Memory B cell (primary cell): ENCODE measurements around the gene STK26.
A peak's percentile ranks its signal among the peaks of the same experiment; 100 is the strongest.
"Not testable (repeated sequence)": the region's sequence is repeated elsewhere in the genome, so short reads cannot be mapped to it uniquely, and the experiment has no call there.

ENCODE experiments used
- ATAC-seq: fragments of 150-1000 bp; cut with Tn5 transposase; 2 replicates; pipeline ENCODE4 v1.10.0; 2021; ENCODE audit warnings: low read depth, mild to moderate bottlenecking, moderate library complexity
- DNase-seq, 2 donors: peaks; one replicate each; pipeline ENCODE4 v3.0.0; 2022; ENCODE audit warnings: low spot score in 2 of 2
- H3K27ac Mint-ChIP-seq: one replicate; pipeline ENCODE4 v1.8.0; 2022; ENCODE audit warnings: mild to moderate bottlenecking, moderate library complexity, mixed read lengths
- H3K27me3 Mint-ChIP-seq: one replicate; pipeline ENCODE4 v1.8.0; 2022; ENCODE audit warnings: mixed read lengths
- H3K36me3 Mint-ChIP-seq: one replicate; pipeline ENCODE4 v1.8.0; 2022; ENCODE audit warnings: mild to moderate bottlenecking, mixed read lengths
- H3K4me1 Mint-ChIP-seq: one replicate; pipeline ENCODE4 v1.8.0; 2022; ENCODE audit warnings: mixed read lengths
- H3K4me3 Mint-ChIP-seq: one replicate; pipeline ENCODE4 v1.8.0; 2022; ENCODE audit warnings: mild to moderate bottlenecking, moderate library complexity, mixed read lengths
- H3K9me3 Mint-ChIP-seq: one replicate; pipeline ENCODE4 v1.8.0; 2022; ENCODE audit warnings: mixed read lengths

STK26 gene

DNA sequence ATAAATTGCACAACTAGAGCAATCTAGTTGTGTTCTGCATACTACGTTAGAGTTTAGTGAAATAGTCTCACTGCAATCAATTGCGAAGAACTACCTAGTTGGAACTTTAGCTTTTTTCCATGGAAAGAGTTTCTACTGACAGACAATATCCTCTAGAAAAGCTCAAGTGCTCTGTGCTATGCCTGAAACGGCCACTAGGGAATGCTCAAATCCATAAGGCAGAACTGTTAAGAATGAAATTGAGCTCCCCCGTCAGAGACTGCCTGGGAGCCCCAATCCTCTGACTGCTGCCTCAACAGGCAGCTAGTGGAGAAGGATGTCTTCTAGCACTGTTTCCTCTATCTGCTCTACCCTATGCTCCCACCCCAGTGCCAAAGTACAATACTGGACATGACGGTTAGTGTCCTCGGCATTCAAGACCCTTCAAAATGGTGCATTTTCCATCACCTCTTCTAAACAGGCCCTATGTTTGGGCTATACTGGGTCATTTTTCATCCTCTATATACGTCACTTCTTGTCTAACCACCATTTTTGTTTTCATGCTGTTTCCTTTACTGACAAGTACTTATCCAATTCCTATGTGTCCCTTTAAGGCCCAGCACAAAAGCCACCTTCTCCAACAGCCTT lies 69.5 kb downstream of the STK26 start:
- H3K4me3 Mint-ChIP-seq: no peak overlapping the region
- peaks cover 7% of the 10 kb centered on the region for H3K4me1 Mint-ChIP-seq
- no peak overlapping the region for H3K27ac Mint-ChIP-seq
- DNase-seq: peak; percentile 15 to 21
- ATAC-seq: peak; percentile 70
- H3K9me3 Mint-ChIP-seq: no peaks in the 10 kb centered on the region
- no peaks in the 10 kb centered on the region for H3K36me3 Mint-ChIP-seq
- H3K27me3 Mint-ChIP-seq: peaks cover 7% of the 10 kb centered on the region

DNA sequence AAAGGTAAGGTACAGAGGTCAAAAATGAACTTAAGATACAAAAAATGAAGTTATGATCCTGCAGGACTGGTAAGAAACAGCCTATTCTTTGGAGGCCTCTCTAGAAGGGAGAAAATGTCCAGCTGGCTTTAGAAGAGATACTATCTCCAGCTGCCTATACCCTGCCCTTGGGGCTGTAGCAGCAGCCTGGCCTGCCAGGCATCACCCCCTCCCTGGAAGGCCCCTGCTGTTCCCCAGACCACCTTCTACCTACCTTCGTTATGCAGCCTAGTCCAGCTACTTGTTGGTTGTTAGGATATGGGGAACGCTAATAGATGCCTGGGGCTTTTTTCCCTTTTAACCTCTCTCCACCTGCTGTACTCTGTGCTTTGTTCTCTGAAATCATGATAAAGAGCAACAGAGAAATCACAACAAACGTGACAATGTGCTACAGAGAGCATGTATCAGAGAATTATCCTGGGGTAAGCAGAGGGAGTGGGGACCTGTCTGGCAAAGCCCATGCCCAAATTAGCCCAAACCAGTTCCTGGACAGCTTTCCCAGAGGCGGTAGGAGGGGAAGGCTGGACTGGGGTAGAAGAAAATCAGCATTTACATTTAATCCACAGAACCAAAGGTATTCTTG lies 70.2 kb downstream of the STK26 start:
- Mint-ChIP-seq H3K9me3 (no peaks in the 10 kb centered on the region), H3K27me3 (peaks cover 9% of the 10 kb centered on the region)

DNA sequence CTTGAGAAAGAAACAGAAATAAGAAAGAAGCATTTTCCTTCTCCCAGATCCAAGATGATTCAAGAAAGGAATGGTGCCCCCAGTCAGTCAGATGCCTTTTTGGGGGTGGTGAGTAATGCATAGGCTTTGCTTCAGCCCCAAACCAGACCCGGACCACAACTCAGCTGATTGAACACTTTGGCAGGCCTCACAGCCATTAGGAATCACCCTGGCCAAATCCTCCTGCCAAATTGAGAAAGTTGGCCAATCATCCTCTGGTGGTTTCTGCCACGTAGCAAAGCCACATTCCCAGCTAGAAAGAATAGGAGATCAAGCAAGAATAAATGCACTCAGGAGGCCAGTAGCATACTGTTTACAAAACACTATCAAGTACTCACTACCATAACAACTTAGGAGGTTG lies 71.1 kb downstream of the STK26 start:
- Mint-ChIP-seq H3K4me3 (no peak overlapping the region), H3K27ac (no peak overlapping the region), H3K36me3 (no peaks in the 10 kb centered on the region), H3K27me3 (peaks cover 12% of the 10 kb centered on the region), H3K9me3 (no peaks in the 10 kb centered on the region), H3K4me1 (peaks cover 7% of the 10 kb centered on the region)
- DNase-seq (no peak), ATAC-seq (no peak)

More for the DNA sequence above, 70.2 kb downstream of the STK26 start:
- H3K4me1 Mint-ChIP-seq: peaks cover 7% of the 10 kb centered on the region
- no peak for DNase-seq
- no peak overlapping the region for H3K4me3 Mint-ChIP-seq
- H3K27ac Mint-ChIP-seq: no peak overlapping the region
- no peak for ATAC-seq
- H3K36me3 Mint-ChIP-seq: no peaks in the 10 kb centered on the region

DNA sequence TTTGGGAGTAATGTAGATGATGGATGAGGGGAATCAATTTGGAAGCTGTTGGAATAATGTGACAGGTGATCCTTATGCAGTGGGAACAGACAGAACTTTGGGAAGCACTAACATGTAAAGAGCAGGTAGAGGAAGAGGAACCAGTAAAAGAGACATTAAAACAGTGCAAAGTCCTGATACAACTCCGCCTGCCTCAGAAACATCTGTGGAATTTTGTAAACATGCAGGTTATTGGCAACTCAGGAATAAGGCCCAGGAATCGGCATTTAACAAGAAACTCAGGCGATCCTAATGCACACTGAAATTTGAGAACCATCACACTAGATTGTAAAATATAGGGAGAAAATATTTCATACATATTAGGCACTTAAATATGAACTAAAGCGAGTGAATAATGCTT lies 75.6 kb downstream of the STK26 start:
- not testable (repeated sequence) for H3K9me3 Mint-ChIP-seq, DNase-seq, H3K36me3 Mint-ChIP-seq, H3K27ac Mint-ChIP-seq, H3K27me3 Mint-ChIP-seq, ATAC-seq, H3K4me3 Mint-ChIP-seq, H3K4me1 Mint-ChIP-seq

DNA sequence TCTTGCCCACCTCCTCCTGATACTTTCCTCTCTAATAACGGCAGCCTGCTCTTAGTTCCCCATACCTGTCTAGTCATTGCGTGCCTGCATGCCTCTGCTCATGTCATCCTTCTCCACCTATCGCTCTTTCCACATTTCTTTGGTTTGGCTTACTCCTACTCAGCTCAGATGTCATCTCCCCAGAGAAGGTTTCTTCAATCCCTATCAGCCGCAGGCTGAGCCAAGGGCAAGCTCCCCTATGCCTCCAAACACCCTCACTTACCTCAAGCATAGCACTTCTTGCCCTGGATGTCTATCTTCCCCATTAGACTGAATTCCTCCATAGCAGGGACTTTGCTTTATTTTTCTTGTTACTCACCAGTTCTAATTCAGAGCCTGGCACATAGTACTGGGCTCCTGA lies 78.1 kb downstream of the STK26 start:
- no peaks in the 10 kb centered on the region for H3K36me3 Mint-ChIP-seq

DNA sequence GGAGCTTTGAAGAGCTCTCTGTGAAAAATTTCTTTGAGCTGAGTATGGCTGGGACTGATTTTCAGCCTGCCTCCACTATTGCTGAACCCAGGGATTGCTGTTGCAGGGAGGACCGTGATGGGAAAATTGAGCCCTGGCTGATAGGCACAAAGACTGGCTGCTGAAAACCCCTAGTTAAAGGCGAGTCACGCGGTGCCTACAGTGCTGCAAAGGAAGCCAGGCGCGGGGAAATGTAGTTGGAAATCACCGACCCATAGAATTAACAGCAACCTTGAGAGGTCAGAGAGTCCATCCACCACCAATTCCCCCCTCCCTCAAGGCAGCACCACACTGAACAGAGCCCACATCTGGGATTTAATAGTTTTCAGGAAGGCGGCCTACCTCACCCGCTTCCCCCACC lies 78.7 kb downstream of the STK26 start:
- no peaks in the 10 kb centered on the region for H3K4me1 Mint-ChIP-seq
- no peak overlapping the region for H3K4me3 Mint-ChIP-seq
- peaks cover 10% of the 10 kb centered on the region for H3K27me3 Mint-ChIP-seq
- ATAC-seq (no peak), DNase-seq (no peak)
- H3K9me3 Mint-ChIP-seq: no peaks in the 10 kb centered on the region
- no peak overlapping the region for H3K27ac Mint-ChIP-seq
- no peaks in the 10 kb centered on the region for H3K36me3 Mint-ChIP-seq

More for the DNA sequence above, 78.1 kb downstream of the STK26 start:
- DNase-seq: no peak
- no peaks in the 10 kb centered on the region for H3K9me3 Mint-ChIP-seq
- H3K27ac Mint-ChIP-seq: no peak overlapping the region
- no peak overlapping the region for H3K4me3 Mint-ChIP-seq
- no peak for ATAC-seq
- no peaks in the 10 kb centered on the region for H3K4me1 Mint-ChIP-seq
- H3K27me3 Mint-ChIP-seq: peaks cover 10% of the 10 kb centered on the region

DNA sequence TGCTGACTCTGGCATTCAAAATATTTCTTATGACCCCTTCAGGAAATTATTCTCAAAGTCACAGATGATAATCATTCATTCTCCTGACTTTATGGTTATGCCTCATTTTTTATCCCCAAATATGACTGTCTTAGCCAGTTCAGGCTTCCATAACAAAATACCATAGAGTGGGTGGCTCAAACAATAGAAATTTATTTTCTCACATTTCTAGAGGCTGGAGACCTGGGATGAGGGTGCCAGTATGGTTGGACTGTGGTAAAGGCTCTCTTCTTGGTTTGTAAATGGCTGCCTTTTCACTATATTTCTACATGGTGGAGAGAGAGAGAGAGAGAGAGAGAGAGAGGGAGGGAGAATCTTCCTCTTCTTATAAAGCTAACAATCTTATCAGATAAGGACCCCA lies 84.2 kb downstream of the STK26 start:
- no peak for ATAC-seq
- Mint-ChIP-seq H3K9me3 (no peaks in the 10 kb centered on the region), H3K4me1 (no peaks in the 10 kb centered on the region), H3K4me3 (no peak overlapping the region), H3K27me3 (no peaks in the 10 kb centered on the region), H3K27ac (no peak overlapping the region), H3K36me3 (no peaks in the 10 kb centered on the region)
- DNase-seq: no peak

DNA sequence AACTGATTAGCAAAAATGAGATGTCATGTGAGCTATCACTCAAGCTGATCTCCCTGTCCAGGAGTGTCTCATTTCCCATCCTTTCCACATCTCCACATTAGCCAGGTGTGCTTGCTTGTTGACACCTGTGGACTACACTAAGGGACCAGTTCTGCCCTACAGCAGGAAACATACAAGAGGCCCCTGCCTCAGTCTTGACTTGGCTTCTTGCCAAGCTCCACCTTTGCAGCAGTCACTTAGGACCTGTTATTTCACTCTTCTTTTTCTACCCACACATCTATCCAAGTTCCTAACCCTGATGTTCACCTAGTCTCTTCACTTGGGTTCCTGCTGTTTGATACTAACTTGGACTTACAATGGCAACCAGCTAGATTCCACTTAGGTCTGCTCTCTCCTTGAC lies 91.5 kb downstream of the STK26 start:
- Mint-ChIP-seq H3K4me3 (no peak overlapping the region), H3K27me3 (no peaks in the 10 kb centered on the region), H3K4me1 (no peaks in the 10 kb centered on the region), H3K36me3 (no peaks in the 10 kb centered on the region), H3K27ac (no peak overlapping the region), H3K9me3 (no peaks in the 10 kb centered on the region)
- DNase-seq (no peak), ATAC-seq (no peak)

DNA sequence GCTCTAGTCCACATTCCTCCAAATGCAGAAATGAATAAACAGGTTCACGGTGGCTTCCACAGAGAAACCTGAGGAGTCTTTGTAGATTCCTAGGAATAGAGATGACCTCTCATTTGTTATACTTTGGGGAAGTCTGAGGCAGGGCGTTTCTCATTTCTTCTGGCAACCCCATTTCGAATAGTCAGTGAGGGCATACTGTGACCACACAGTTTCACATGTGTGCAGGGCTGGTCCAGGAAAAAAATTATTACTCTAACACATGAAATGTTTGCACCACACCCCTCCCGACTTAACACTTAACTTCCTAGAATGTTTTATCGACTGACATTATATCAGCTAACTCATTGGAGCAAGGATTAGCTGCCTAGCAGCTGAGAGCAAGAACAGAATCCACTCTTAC lies 92.7 kb downstream of the STK26 start:
- Mint-ChIP-seq H3K9me3 (no peaks in the 10 kb centered on the region), H3K36me3 (no peaks in the 10 kb centered on the region), H3K27me3 (no peaks in the 10 kb centered on the region), H3K4me3 (no peak overlapping the region), H3K4me1 (no peaks in the 10 kb centered on the region), H3K27ac (no peak overlapping the region)
- DNase-seq (no peak), ATAC-seq (no peak)

DNA sequence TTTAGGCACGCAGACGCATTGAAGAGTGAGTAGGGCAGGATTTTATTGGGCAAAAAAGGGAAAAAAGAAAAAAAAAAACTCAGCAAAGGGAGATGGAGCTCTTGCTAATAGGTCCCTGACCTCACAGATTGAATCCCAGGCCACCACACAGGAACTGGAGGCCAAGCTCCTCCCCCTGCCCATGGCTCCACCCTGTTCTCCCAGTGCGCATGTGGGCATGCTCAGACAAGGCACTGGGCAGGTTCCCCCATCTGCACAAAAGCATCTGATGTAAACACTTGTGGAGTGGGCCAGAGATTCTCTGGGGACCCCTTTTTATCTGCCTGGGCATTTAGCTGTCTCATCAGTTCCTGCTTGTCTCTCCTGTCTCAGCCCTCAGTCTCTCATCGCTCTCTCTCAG lies 95.3 kb downstream of the STK26 start:
- no peaks in the 10 kb centered on the region for H3K9me3 Mint-ChIP-seq
- H3K36me3 Mint-ChIP-seq: no peaks in the 10 kb centered on the region
- no peaks in the 10 kb centered on the region for H3K4me1 Mint-ChIP-seq
- H3K27ac Mint-ChIP-seq: no peak overlapping the region
- DNase-seq (no peak), ATAC-seq (no peak)
- H3K4me3 Mint-ChIP-seq: no peak overlapping the region
- no peaks in the 10 kb centered on the region for H3K27me3 Mint-ChIP-seq

DNA sequence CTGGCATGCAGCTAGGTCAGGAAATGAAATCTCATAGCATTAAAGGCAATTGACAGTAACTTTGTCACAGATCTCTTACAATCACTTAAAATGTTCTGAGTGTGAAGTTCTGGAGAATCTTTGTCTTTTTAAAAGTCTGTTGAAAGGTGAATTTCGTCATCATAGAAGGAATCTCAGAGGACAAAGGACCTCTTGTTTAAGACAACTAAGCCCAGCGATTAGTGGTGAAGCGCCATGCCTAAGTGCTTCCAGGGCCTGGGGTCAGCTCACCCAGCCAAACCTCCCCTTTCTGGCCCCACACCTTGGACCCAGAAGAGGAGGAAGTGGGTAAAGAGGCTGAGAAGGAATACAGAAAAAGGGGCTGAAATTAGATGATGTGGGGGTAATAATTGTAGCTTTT lies 96.2 kb downstream of the STK26 start:
- Mint-ChIP-seq H3K27ac (no peak overlapping the region), H3K4me3 (no peak overlapping the region), H3K27me3 (no peaks in the 10 kb centered on the region), H3K36me3 (no peaks in the 10 kb centered on the region), H3K4me1 (no peaks in the 10 kb centered on the region), H3K9me3 (no peaks in the 10 kb centered on the region)
- DNase-seq (no peak), ATAC-seq (no peak)

DNA sequence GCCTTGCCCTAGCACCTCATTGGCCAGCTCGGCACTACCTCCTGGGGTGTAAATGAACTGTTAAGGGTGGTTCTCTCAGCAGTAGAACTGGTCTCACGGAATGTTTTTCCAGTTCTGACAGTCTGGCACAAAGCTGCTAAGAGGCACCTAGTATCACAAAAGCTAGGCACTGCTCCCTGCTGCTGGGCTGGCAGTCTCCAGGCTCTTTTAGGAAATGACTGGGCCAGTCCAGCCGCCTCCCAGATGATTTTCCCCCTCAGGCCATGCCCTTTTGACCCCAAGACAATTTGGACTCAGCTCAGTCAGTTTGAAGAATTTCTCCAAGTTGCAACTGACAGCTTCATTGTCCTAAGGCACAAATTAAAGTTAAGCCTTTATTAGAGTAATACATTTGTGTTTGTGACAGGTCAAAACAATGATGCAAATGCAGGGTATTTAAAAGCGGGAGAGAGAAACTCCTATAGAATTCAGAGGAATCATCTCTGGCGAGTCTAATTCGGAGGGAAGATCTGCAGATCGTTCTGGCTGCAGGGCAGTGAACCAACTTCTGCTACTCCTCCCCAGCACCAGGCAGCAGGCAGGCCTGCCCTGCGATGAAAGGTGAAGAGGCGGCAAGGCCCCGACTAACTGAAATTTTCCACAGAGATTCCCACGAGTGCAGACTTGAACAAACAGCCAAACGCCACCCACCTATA lies 96.9 kb downstream of the STK26 start:
- no peak overlapping the region for H3K4me3 Mint-ChIP-seq
- no peak for DNase-seq
- no peaks in the 10 kb centered on the region for H3K36me3 Mint-ChIP-seq
- no peaks in the 10 kb centered on the region for H3K27me3 Mint-ChIP-seq
- H3K4me1 Mint-ChIP-seq: no peaks in the 10 kb centered on the region
- ATAC-seq: no peak
- no peak overlapping the region for H3K27ac Mint-ChIP-seq
- no peaks in the 10 kb centered on the region for H3K9me3 Mint-ChIP-seq

DNA sequence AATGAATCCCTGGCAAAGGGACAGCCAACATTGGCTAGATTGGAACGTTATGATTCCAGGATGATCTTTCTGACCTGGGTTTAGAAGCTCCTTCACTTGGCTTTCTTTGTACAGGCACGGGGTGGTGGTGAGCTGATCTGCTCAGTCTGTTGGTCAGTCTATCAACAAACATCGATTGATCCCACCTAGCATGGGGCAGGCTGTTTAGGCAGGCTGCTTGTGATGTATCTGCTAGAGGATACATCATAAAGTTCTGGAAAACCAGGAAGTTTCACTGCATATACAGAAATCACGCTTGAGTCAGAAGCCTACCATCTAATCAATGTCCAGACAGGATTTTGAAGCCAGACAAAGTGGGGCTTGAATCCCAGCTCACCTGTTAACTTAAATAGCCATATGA lies 97.8 kb downstream of the STK26 start:
- ATAC-seq (no peak), DNase-seq (no peak)
- Mint-ChIP-seq H3K4me1 (no peaks in the 10 kb centered on the region), H3K27me3 (no peaks in the 10 kb centered on the region), H3K4me3 (no peak overlapping the region), H3K36me3 (no peaks in the 10 kb centered on the region), H3K27ac (no peak overlapping the region), H3K9me3 (no peaks in the 10 kb centered on the region)
